ENCODE data around the gene RAD51B.
A peak's percentile ranks its signal among the peaks of the same experiment; 100 is the strongest.
"Not testable (repeated sequence)": the region's sequence is repeated elsewhere in the genome, so short reads cannot be mapped to it uniquely, and the experiment has no call there.

RAD51B gene

DNA sequence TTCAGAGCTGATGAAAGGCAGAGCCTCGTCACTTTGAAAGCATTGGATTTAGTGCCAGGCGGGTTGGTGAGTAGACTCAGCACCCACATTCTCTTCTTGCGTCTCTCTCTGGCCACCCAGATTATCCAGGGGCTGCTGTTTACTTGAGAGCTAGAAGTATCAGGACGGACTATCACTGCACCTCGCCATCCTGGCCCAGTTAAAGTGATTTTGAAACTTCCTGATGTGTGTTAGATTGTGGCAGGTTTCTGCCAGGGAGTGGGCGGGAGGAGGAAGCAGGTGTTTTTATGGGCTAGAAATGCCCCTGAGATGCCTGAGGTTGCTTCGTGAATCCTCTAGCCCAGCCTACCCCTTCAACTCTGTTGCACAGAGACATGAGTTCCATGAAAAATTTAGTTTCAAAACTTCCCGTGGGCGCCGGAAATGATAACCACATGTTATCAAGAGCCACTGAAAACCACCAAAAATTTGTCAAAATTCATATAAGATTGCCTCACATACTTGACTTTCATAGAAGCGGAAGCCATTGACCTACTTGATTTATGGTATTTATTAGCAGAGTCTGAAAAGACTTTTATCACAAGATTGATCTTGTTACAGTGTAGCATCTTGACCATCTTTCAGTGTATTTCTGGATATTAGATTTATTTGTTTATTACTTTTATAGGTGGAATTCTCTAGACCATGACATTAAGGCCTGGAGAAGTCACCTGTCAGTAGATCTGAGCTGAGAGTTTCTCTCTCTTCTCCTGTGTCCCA is 466.0 kb downstream of the RAD51B start:
- DNase-seq = no peak

DNA sequence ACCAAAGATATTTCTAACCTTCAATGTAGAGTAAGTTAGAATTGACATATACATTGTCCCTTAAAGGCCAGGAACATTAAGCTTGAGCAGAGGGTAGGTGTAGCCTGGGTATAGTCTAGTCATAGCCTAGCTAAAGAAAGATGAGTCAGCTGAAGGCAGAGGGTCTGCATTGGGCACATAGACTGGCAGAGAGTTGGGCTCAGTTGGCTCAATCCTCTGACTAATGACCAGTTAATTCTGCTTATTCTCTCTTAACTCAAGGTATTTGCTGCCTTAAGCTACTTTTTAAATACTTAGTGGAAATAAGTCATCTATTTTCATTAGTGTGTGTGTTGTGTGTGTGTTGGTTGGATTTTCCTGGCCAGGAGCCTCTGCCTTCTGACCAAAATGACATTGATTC is 467.1 kb downstream of the RAD51B start:
- DNase-seq = no peak

DNA sequence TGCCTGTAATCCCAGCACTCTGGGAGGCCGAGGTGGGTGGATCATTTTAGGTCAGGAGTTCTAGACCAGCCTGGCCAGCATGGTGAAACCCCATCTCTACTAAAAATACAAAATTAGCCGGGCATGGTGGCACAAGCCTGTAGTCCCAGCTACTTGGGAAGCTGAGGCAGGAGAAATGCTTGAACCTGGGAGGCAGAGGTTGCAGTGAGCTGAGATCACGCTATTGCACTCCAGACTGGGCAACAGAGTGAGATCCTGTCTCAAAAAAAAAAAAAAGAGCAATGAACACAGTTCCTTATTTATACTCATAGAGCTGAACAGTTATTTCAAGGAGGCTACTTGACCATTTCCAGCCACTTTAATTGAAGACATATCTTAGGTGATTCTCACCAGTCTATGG is 469.9 kb downstream of the RAD51B start:
- DNase-seq = not testable (repeated sequence)

DNA sequence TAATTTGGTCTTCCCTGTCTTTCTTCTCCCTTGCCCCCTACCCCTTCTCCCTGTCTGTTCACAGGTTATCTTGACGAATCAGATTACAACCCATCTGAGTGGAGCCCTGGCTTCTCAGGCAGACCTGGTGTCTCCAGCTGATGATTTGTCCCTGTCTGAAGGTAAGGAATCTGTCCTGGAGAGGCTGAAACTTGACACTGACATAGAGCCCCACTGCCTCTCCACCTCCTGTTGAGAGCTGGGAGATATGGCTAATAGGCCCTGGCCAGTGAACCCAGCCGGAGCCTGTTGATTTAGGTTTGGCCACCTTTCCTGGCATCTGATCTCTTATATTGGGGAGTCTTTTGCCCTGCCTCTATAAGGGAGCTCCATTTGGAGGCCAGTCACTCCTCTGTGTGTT is 472.2 kb downstream of the RAD51B start:
- no peak for DNase-seq

DNA sequence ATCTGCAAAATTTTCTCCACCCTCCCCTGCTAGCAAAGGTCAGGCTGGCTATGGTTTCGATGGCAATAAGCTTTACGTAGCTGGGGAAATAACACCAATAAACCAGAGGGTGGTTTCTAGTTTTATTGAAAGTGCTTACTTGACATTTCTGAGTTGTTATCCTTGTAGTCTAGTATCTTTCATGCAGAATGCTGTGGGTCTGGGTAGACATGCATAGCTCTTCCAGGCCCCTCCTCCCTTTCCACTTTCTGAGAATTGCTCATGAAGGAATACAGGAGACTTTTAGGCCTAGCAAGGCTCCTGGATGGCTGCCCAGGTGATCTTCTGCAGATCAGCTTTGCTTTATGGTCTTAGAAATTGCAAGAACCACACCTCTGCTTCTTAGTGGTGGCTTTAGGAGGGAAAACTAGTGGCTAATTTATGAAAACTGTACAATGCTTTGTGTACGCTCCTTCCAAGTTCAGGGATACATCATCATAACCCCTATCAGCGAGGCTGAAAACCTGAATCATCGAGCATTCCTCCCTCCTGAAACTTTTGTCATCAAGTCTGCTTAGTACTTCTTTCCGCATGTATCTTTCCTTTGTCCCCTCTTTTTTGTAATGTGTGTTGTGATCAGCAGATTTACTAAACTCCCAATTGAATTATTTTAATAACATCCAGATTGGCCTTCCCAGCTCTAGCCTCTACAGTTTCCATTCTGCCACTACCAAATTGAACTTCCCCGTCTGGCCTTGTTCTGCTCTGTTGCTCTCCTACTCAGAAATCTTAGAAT is 473.0 kb downstream of the RAD51B start:
- DNase-seq = no peak

DNA sequence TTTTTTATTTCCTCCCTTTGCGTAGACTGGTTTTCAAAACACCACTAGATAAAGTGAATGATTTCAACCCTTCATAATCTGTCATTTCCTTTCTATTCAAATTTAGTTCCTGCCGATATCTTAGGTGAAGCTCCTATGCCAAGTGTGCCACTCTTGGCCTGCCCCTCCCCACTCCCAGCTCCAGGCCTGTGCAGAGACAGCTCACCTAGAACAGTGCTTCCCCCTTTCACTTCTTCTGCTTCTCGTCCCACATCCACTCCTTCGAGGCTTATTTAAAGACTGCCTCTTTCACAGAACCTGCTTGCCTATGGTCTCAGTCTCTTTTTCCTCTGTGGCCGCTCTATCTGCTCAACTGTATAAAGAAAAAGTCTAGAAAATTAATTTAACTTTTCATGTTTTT is 473.8 kb downstream of the RAD51B start:
- DNase-seq = no peak

DNA sequence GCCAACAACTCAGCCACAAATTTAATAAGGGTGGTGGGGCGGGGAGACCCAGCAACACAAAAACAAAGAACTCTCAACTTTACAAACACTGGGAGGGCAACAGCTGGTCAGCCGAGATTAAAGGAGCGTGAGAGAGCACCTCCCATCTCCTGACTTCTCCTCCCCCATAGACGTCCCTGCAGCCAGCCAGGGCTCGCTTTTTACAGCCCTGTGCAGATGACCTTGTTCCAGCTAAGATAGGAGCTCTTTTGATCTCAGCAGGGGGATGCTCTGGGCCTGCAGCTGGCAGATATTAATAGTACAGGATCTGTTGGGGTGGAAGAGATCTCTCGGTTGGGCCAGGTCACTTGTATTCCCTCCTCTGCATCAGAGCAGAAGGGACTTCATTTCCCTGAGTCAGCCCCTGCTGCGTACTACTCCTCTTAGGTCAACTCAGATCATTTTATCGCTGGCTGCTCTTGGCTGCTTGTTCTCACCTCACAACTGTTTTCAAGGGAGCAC is 475.8 kb downstream of the RAD51B start:
- no peak for DNase-seq

DNA sequence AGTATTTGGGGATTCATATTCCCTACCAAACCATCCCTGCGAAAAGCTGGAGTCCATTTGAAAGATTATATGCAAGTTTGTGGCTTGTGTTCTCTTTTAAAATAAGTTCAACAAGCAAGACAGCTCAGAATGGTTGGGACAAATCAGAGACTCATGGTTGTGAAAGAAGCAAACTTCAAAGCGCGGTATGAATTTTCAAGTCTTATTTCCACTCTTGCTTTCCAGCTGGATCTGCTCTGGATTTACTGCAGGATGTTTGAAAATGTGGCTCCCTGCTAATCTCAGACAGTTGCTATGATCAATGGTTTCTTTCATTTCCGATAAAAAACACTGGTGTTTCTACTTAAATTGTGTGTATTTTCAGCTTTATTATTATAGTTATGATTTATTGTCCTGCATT is 477.5 kb downstream of the RAD51B start:
- DNase-seq = no peak

DNA sequence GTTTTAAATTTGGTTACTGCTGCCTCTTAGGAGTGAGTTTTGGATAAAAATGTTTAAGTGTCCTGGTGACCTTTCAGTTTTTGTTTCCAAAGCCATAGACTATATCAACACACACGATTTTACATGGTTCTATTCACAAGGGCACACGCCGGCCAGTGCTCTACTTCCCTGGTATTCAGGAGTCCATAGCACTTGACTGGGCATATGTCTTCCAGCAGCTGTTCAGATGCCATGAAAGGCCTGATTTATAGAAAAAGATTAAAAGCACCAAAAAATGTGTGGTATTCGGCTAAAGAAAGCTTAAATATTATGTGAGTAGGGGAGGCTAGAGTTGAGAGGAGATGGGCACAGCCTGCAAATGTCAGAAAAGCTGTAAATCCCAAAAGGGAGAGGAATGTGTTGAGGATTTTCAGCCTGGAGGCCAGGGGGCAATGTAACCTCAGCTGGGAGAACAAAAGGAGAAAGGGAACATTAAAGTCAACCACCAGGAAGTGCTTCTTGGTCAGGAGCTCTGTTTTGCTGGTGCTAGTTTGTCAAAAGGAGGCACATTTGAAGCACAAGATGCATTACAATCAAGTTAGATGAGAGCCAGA is 478.4 kb downstream of the RAD51B start:
- peak; percentile 32 for DNase-seq

DNA sequence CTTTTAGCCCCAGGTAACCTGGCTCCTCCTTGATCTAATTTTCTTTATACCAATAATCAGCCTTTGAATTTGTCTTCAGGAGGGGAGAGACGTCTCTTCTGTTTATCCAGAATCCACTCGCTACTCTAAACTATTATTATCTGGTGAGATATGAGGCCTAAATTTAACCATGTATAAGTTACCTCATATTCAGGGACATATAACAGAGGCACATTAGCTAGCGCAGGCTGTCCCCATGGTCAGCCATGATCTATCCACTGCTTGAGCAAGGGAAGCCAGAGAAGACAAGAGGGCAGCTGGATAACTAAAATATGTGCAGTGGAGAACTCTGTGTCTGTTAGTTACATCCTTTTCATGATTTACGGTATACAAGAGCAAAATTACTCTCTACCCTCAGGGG is 481.0 kb downstream of the RAD51B start:
- DNase-seq = no peak

DNA sequence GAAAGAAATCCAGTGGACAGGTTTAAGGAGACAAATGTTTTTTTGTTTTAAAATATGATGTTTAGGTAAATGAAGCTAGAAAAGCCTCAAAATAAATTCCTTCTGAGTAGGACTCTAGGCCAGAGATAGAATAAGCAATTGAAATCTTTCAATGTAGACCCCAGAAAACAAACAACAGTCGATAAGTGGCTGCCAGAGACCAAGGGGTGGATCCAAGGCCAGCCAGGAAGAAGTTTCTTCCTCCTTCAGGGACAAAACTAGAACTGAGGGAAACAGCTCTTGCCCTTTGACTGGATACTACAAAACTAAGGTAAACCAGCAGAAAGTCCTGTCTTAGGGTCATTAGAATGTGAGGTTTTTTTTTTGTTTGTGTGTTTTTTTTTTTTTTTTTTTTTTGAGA is 481.6 kb downstream of the RAD51B start:
- no peak for DNase-seq

DNA sequence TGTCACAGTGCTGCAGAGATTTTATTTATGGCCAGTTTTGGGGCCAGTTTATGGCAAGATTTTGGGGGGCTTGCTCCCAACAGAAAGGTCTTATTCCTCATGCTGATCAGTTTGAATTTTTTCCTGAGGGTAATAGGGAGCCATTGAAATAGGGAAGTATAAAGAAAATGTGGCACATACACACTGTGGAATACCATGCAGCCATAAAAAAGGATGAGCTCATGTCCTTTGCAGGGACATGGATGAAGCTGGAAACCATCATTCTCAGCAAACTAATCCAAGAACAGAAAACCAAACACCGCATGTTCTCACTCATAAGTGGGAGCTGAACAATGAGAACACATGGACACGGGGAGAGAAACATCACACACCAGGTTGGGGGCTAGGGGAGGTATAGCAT is 483.4 kb downstream of the RAD51B start:
- not testable (repeated sequence) for DNase-seq

DNA sequence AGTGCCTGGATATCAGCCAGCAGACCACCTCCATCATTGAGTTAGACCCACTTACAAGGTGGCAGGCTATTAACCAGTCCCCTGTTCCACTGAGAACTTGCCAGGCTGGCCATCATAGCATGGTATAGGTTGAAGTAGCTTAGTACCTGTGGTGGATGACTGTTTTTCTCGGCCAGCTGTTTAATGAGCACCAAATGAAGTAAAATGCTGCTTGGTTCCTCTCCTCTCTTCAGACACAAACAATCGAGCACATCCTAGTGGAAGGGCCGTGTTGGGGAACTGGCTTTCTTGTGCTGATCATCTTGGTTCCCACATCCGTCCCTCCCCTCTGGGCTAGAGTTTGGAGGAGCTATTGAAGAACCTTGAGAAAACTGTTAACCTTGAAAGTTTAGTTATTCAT is 486.2 kb downstream of the RAD51B start:
- no peak for DNase-seq

DNA sequence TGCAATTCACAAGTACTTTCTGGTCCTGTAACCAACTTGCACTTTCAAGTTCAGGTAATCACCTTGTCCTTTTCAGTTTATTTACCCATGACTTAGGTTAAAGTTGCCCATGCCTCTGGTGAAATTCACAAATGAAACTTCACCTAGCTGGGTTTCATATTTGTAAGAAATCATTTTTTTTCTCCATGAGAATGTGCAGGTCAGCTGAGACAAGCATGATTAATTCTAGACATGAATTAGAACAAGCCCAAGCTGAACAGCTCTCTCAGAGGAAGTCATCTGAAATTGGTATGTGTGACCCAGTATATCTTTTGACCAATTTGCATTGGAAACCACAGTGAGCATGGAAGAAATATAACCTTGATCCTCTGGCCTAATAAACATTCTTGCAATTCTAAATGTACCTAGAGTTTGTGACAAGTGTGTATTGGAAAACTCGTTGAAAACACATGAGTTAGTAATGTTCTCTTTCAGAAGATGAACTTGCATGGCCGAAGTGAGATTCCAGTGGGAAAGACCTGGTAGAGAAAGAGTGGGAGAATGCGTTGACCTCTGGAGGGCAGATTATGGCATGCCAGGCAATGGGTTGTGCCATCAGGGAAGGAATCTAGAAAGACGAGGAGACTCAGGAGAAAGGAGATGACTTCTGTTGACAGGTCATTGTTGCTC is 486.8 kb downstream of the RAD51B start:
- DNase-seq = no peak

DNA sequence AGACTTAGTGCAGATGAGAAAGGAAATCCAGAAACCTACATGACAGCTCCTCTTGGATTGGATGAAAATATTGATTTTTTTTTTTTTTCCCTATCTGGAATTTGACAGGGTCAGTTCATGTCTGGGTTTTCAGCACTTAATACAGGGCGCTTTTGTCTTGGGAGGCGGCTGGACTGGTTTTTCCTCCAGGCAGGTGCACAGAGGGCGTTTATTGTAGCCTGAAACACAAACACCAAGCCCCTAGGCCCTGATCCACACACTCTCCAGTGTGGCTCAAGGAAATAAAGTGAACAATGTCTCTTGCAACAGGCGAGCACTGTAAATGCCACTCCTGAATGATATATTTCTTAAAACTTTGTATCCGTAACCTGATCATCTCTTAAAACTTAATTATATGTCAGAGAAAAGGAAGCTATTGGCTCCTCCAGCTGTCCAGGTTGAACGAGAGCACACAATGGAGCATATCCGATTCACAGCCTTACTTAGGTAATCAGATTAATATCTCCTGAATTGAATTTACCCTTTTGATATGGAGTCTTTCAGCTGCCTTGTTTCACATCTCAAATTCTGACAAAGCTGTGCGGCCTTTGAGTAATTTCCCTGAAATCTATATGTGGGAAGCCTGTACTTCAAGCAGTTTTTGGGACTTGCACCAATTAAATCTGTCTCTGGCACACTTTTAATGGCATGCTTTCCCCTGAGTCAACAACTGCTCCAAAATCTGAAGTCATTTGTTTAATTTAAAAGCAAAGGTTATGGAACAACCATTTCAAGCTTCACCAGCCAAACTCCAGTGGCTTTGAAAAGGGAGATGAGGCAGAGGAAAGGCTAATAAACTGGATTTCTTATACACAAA is 487.6 kb downstream of the RAD51B start:
- DNase-seq = no peak

DNA sequence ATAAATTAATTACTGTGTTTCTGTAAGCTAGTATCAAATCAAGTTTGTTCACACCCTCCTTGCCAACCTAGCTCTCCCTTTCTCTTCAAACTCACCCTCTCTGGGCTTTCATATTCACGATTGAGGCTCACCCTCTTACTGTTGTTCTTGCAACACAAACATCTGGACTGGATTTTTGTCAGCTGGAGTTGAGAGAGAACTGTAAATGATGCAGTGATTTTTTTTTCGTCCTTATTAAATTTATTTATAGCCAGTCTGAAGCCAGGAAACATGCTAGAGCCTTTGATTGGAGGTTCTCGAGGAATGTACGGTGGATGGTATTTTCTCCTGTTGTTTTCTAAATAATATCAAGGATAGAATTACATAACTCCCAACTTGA is 488.2 kb downstream of the RAD51B start:
- no peak for DNase-seq

DNA sequence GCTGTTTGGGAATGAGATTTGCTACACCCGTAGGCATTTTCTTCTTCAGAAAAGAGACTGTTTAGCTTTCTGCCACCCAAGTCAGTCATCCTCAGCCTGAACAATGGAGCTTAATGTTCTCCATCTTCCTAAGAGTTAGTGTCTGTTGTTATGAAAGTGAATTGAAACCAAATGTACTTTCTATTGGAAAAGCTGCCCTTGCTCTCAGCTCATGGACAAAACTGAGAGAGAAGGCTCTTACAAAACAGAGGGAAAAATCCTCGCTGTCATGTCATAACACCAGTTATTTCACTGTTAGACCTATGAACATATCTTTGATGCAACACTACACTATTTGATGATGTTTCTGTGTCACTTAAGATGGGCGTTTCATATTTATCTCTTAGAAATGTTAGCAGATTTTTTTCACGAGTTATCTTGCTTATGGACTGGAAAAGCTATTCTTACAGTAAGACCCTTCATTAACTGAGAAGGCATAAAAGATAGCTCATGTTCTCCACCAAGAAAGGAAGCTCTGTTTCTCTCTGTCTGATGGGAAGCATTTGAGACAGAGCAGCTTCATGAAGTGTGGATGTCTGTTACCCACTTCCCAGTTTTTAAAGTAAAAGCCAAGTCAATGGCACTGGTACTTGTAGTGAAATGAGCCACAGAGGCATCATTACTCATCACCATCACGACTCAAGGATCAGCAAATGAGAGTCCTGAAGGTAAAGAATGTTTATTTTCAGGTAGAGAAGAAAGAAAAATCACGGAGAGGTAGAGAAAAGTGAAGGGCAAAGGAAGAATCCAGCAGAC is 489.3 kb downstream of the RAD51B start:
- DNase-seq = no peak

DNA sequence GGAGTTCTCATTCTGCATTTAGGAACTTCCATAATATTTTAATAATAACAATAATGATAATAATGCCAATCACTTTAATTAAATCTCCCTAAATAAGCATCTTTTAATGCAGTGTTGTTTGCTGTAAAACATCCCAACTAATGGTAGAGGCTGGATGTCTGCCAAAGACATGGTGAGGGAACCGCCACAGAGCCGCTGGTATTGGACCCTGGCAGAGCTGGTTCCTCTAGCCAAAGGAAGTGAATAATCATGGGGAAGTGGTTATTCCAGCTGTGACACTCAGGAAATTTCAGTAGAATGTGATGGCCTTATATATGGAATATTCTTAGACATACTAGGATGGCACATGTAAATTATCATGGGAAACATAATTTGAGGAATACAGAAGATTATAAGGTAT is 490.0 kb downstream of the RAD51B start:
- peak; percentile 37 for DNase-seq

DNA sequence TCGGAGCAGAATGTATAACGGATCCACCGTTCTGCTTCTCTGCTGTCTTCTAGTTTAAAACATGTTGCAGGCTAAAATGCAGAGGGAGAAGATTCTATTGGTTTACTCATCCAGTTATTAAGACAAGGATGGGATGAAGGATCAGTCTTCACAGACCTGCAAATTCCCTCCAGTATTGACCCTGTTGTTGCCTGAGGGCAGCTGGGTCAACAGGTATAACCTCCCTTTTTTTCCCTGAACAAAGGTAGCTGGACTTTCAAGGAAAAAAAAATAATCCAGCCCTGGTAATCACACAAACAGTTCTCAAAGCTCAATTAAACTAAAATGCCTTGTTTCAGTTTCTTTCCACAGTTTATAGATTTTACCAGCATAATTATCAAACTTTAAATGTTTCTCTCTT is 492.7 kb downstream of the RAD51B start:
- DNase-seq = no peak

DNA sequence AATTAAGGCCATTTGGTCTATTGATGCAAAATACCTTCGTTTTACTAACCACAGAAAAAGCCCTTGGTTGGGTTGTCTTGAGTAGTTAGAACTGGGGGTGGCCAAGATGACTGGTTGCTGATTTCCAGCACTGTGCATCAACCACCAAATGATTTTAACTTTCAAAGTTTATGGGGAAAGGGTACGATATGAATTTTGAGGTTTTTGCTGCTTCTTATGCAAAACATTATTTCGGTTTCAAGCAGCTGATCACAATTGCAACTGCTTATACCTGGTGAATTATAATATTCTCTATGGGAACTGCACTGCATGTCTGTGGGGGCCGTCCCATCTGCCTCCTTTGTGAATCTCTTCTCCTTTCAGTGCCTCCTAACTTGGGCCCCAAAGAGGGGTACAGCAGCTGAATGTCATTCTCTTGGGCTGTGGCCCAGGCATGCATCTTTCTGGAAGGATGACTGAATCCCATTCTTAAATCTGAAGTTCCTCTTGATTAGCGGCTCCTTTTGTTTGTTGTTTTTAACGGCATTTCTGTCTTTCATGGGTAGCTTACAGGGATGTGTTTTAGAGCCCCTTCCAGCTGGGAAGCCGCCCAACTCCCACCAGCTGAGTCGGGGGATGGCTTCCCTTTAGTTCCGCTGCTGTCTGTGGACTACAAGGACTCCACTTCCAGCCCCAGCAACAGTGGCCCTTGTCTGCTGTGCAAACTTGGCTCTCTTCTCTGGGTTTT is 493.5 kb downstream of the RAD51B start:
- no peak for DNase-seq

DNA sequence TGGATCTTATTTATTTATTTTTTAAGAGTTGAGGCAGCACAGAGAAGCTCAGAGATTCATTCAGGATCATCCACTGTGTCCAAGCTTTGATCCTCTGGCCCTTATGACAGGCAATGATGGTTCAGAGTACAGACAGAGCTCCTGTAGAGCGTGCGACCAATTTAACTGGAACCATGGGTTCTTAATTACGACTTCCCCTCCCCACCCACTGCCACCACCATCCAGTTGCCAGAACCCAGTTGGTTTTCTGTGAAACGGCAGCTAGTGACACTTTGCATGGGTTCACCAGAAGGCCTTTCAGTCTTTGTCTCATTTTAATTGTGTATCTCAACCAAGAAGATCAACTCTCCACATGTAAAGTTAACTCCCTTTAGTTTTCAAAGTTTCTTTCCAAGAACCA is 495.1 kb downstream of the RAD51B start:
- DNase-seq = no peak

All from GDM1 (cell line).